Heart right ventricle (tissue), 16 donors: ENCODE data around the gene SAPCD1. TPM values are rescaled to one million over a fixed set of nuclear protein-coding genes. Genes with fewer than 3 reads are reported as not detected.
A peak's percentile ranks its signal among the peaks of the same experiment; 100 is the strongest.

Source experiments
- ATAC-seq, 8 donors: fragments of 200-7000 bp; cut with Tn5 transposase; one replicate each; pipeline ENCODE4 v1.9.1; 2020; ENCODE audit warnings: mild to moderate bottlenecking in 8 of 8, moderate library complexity in 8 of 8, moderate number of reproducible peaks in 1 of 8
- DNase-seq, 2 donors: peaks; one replicate each; pipeline ENCODE4 v3.0.0-alpha.2; 2020
- H3K27ac ChIP-seq, 10 donors: fragments of 200-600 bp; sonication (generic) in 2 of 10; one replicate each; pipeline versions ENCODE4 v1.5.0 to v1.8.0; 2020 to 2022; ENCODE audit warnings: mild to moderate bottlenecking in 3 of 10
- H3K27me3 ChIP-seq, 7 donors: fragments of 200-600 bp; one replicate each; pipeline ENCODE4 v1.8.0; 2021 to 2022; ENCODE audit warnings: mild to moderate bottlenecking in 2 of 7
- H3K36me3 ChIP-seq, 9 donors: fragments of 200-600 bp; sonication (generic) in 1 of 9; one replicate each; pipeline versions ENCODE4 v1.5.0 to v1.8.0; 2020 to 2022; ENCODE audit warnings: mild to moderate bottlenecking in 2 of 9
- H3K4me1 ChIP-seq, 9 donors: fragments of 200-600 bp; sonication (generic) in 1 of 9; one replicate each; pipeline versions ENCODE4 v1.5.0 to v1.8.0; 2020 to 2022; ENCODE audit warnings: mild to moderate bottlenecking in 4 of 9
- H3K4me3 ChIP-seq, 10 donors: fragments of 200-600 bp; sonication (generic) in 2 of 10; one replicate each; pipeline versions ENCODE4 v1.5.0 to v1.8.0; 2020 to 2022; ENCODE audit warnings: mild to moderate bottlenecking in 7 of 10, moderate library complexity in 2 of 10
- H3K9me3 ChIP-seq, 11 donors: fragments of 200-600 bp in 10 of 11; sonication (generic) in 2 of 11; one replicate each; pipeline versions ENCODE4 v1.5.0 to v1.8.0; 2013 to 2022; ENCODE audit warnings: mild to moderate bottlenecking in 2 of 11, control low read depth in 1 of 11, moderate library complexity in 1 of 11
- WGBS, 2 donors: extraction: QIAGEN DNeasy Blood & Tissue Kit; methylation state at CpG; one replicate each; pipeline ENCODE4 v1.1.7; 2013; ENCODE audit warnings: inconsistent platforms in 1 of 2; 5-methylcytosine and 5-hydroxymethylcytosine counted together
- intact Hi-C, 10 donors: fragments of 100-400 bp; cut with DNase I; formaldehyde crosslinking; loops; one replicate each; pipeline versions ENCODE4 v1.11.1 to v1.14.2; 2022
- polyA plus RNA-seq, 2 donors: library from polyadenylated mRNA; stranded (reverse); fragments of 200-250 nt; gene quantifications; one replicate each; pipeline ENCODE4 v1.2.3, GENCODE V29; 2013
- total RNA-seq, 10 donors: library from RNA; stranded (reverse); fragmentation: NEBNext Ultra II Directional in 3 of 10; extraction: Animal tissue kit (Norgen Biotek cat#: 25700) in 3 of 10; gene quantifications; one replicate each; pipeline versions ENCODE4 v1.2.1 to v1.2.4, GENCODE V29; 2021 to 2023
- TF ChIP-seq, protein P1 (sequence below), 9 donors: fragments of 200-600 bp; sonication (generic) in 2 of 9; IDR thresholded peaks; one replicate each; pipeline versions ENCODE4 v1.5.0 to v1.8.0; 2021 to 2022; ENCODE audit warnings: antibody characterized with exemption in 9 of 9, mild to moderate bottlenecking in 5 of 9, moderate library complexity in 1 of 9
- donor health status: Arrhythmogenic right ventricular cardiomyopathy.
- donor health status: ischemic (EF 13 %, LVEDD 7.1; RV severe dilation, severe dysfunction).
- donor health status: healthy with polysubstance abuse.
- donor health status: DM: no; HTN: yes; CAD: no.
- donor health status: DM: no; HTN: no; CAD: no.
- donor health status: ischemic (EF 25% LVEDD 6.9; RV normal size, moderate dysfunction).
- donor health status: ischemic (EF 25% LVEDD 5.7; RV mildly dilated, moderate dysfunction).
- donor health status: healthy.
- donor health status: DM: yes; HTN: yes; CAD: no.
- donor health status: Ischemic cardiomyopathy.
- donor health status: ischemic (EF 35%, LVEDD 5.7; RV mildly dilated, moderate dysfunction).
- donor health status: nonischemic (EF 11% LVEDD 7.7; RV severe dilation, severe dysfunction).
- donor health status: DM: yes; HTN: yes; CAD: no.
- donor health status: PGD.
- donor health status: ischemic (EF 29% LVEDD 5.4; RV normal size, mild dysfunction).
- donor health status: nonischemic (EF 23%, LVEDD 6.1; RV moderate dilation, normal function).

SAPCD1 gene
- total and polyA plus RNA-seq, 12 donors: 0.36 to 1.9 (median 0.72) TPM; not detected in 3

- peaks cover 0 to 31% (median 3%) of the 10 kb centered on the region in 9 donors for H3K4me1 ChIP-seq
- intact Hi-C loops: loop anchor here in 4 of 10 donors (2.0 to 10.0 kb wide), 4 partner anchors 41 to 88 kb away; partner anchors contain the start of genes DDAH2 (in 3 of the 4) and LY6G5C (in 3 of the 4)
These were observed 6.2 kb downstream of the SAPCD1 start for GRCh38 chr6:31768363-31769257.

DNA sequence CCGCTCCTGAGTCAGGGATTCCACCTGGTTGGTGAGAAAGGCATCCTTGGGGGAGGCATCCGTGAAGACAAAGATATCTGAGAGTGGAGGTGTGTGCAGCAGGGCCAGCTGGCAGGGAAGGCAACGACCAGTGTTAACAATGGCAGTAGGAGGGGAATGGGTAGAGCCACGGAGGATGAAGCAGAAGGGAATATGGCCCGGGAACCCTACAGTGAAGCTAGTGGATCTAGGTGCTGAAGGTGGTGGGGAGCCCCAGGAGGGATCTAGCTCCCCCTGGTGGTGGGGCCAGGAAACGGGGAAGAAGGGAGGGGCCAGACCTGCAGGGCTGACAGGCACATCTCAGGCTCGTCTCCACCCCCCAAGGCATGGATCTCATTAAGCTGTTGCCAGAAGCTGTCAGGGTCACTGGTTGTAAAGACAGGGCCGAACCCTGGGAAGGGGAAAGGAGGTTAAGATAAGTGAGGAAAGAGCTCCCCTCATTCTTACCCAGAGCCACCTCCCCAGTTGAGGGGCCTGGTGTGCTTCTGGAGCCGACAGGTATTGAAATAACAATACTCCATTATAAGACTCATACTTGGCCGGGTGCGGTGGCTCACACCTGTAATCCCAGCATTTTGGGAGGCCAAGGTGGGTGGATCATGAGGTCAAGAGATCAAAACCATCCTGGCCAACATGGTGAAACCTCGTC, 7.4 kb downstream of the SAPCD1 start:
- DNase-seq: peak; percentile 62 to 76
- Histone ChIP-seq H3K4me3 (no peak overlapping the region), H3K27me3 (no peaks in the 10 kb centered on the region), H3K4me1 (peaks cover 0 to 30% (median 0%) of the 10 kb centered on the region in 9 donors), H3K36me3 (peaks cover 0 to 12% (median 0%) of the 10 kb centered on the region in 9 donors), H3K27ac (peak overlapping the region in 1 of 10 donors; percentile 75), H3K9me3 (no peaks in the 10 kb centered on the region)
- intact Hi-C loops: loop anchor here in 6 of 10 donors (2.0 to 10.0 kb wide), 6 partner anchors 43 to 89 kb away; partner anchors contain the start of genes DDAH2 (in 3 of the 6) and LY6G5C (in 3 of the 6)
- TF ChIP-seq, protein P1, sequence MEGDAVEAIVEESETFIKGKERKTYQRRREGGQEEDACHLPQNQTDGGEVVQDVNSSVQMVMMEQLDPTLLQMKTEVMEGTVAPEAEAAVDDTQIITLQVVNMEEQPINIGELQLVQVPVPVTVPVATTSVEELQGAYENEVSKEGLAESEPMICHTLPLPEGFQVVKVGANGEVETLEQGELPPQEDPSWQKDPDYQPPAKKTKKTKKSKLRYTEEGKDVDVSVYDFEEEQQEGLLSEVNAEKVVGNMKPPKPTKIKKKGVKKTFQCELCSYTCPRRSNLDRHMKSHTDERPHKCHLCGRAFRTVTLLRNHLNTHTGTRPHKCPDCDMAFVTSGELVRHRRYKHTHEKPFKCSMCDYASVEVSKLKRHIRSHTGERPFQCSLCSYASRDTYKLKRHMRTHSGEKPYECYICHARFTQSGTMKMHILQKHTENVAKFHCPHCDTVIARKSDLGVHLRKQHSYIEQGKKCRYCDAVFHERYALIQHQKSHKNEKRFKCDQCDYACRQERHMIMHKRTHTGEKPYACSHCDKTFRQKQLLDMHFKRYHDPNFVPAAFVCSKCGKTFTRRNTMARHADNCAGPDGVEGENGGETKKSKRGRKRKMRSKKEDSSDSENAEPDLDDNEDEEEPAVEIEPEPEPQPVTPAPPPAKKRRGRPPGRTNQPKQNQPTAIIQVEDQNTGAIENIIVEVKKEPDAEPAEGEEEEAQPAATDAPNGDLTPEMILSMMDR (IDR thresholded peaks at IDR 0.05): peak; percentile 46 to 90 (median 71)
- ATAC-seq: peak in 7 of 8 donors; percentile 49 to 73 (median 65)
- 65 to 70% methylated on average over 12 of the region's 12 CpGs for WGBS, 2 donors

More at GRCh38 chr6:31768363-31769257, 6.2 kb downstream of the SAPCD1 start:
- TF ChIP-seq, protein P1 (IDR thresholded peaks at IDR 0.05): no peak
- Histone ChIP-seq H3K9me3 (no peaks in the 10 kb centered on the region), H3K4me3 (no peak overlapping the region), H3K27ac (peak overlapping the region in 1 of 10 donors; percentile 75), H3K36me3 (peaks cover 0 to 12% (median 0%) of the 10 kb centered on the region in 9 donors), H3K27me3 (no peaks in the 10 kb centered on the region)
- WGBS, 2 donors: 88 to 93% methylated on average over 18 of the region's 18 CpGs
- no peak for DNase-seq
- peak in 4 of 8 donors; percentile 5 to 40 (median 27) for ATAC-seq

GRCh38 chr6:31770860-31771259, 8.4 kb downstream of the SAPCD1 start:
- TF ChIP-seq, protein P1 (IDR thresholded peaks at IDR 0.05): no peak
- no peak overlapping the region for H3K4me3 ChIP-seq
- no peaks in the 10 kb centered on the region for H3K27me3 ChIP-seq
- intact Hi-C loops: loop anchor here in 3 of 10 donors (5.0 to 10.0 kb wide), 2 partner anchors 61 to 64 kb away; no protein-coding TSS in a partner anchor
- no peak overlapping the region for H3K27ac ChIP-seq
- H3K4me1 ChIP-seq: peaks cover 0 to 30% (median 0%) of the 10 kb centered on the region in 9 donors
- no peaks in the 10 kb centered on the region for H3K9me3 ChIP-seq
- peaks cover 0 to 5% (median 0%) of the 10 kb centered on the region in 9 donors for H3K36me3 ChIP-seq
- no peak for DNase-seq
- ATAC-seq: no peak
- 90 to 91% methylated on average over 2 of the region's 2 CpGs for WGBS, 2 donors

DNA sequence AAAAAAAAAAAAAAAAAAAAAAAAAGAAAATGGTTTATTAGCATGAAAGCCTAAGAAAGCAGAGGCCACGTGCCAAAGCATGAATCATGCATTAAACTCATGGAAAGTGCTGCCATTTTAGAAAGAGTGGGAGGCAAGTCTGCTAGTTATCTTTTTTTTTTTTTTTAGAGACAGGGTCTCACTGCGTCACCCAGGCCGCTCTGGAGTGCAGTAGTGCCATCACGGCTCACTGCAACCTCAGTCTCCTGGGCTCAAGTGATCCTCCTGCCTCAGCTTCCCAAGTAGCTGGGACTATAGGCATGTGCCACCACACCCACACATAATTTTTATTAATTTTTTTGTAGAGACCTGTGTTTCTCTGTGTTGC, 9.5 kb downstream of the SAPCD1 start:
- DNase-seq (no peak), ATAC-seq (no peak)
- Histone ChIP-seq H3K27ac (no peak overlapping the region), H3K4me3 (no peak overlapping the region), H3K4me1 (peaks cover 2 to 39% (median 7%) of the 10 kb centered on the region in 9 donors), H3K9me3 (no peaks in the 10 kb centered on the region), H3K36me3 (peaks cover 0 to 5% (median 0%) of the 10 kb centered on the region in 9 donors), H3K27me3 (no peaks in the 10 kb centered on the region)
- WGBS, 2 donors: 72 to 74% methylated on average over 4 of the region's 4 CpGs
- intact Hi-C loops: loop anchor here in 4 of 10 donors (2.0 to 10.0 kb wide), 3 partner anchors 59 to 63 kb away; no protein-coding TSS in a partner anchor
- TF ChIP-seq, protein P1 (IDR thresholded peaks at IDR 0.05): no peak
